ENCODE data around the gene FAH.

FAH gene

GRCh38 chr15:80136854-80137253, 15.9 kb upstream of the FAH start:
- H2BK5ac ChIP-seq (ENCODE audit: low read length) = no peak overlapping the region
- no peaks in the 10 kb centered on the region for H3K79me2 ChIP-seq (ENCODE audit: control insufficient read depth, insufficient read depth, low read length)
- H3K4ac ChIP-seq (ENCODE audit: low read depth, low read length) = no peak overlapping the region
- H3K4me2 ChIP-seq (ENCODE audit: low read length) = no peak overlapping the region
- H3K56ac ChIP-seq (ENCODE audit: low read length) = no peak overlapping the region
- H4K8ac ChIP-seq (ENCODE audit: low read depth, low read length) = no peak overlapping the region
- no peak overlapping the region for H4K5ac ChIP-seq (ENCODE audit: low read length)
- no peak overlapping the region for H2AK5ac ChIP-seq (ENCODE audit: low read length)
- H2BK120ac ChIP-seq (ENCODE audit: low read depth, low read length) = no peak overlapping the region
- H3K27me3 ChIP-seq (ENCODE audit: insufficient read depth, low read length, poor library complexity) = no peaks in the 10 kb centered on the region
- no peak overlapping the region for H3K27ac ChIP-seq (ENCODE audit: low read depth, low read length)
- H3K9ac ChIP-seq (ENCODE audit: low read length) = no peak overlapping the region
- WGBS (ENCODE audit: extremely low coverage, insufficient coverage, low lambda C conversion rate) = no CpG with 5 or more reads among the region's 3 CpGs
- H3K4me3 ChIP-seq (ENCODE audit: low read length) = no peak overlapping the region
- no peak overlapping the region for H3K18ac ChIP-seq (ENCODE audit: low read length)
- no peak overlapping the region for H2BK15ac ChIP-seq (replicated peaks; ENCODE audit: low read depth)
- no peak for DNase-seq
- no peaks in the 10 kb centered on the region for H3K79me1 ChIP-seq (ENCODE audit: low read length)
- no peaks in the 10 kb centered on the region for H3K36me3 ChIP-seq (ENCODE audit: control insufficient read depth, insufficient read depth, low read length)
- H3K4me1 ChIP-seq (ENCODE audit: control insufficient read depth, low read depth, low read length) = no peaks in the 10 kb centered on the region
- H3K23ac ChIP-seq (ENCODE audit: low read length) = no peak overlapping the region

GRCh38 chr15:80138961-80139360, 13.8 kb upstream of the FAH start:
- DNase-seq = no peak
- no peaks in the 10 kb centered on the region for H3K4me1 ChIP-seq (ENCODE audit: control insufficient read depth, low read depth, low read length)
- H3K4ac ChIP-seq (ENCODE audit: low read depth, low read length) = no peak overlapping the region
- no peak overlapping the region for H2AK5ac ChIP-seq (ENCODE audit: low read length)
- WGBS (ENCODE audit: extremely low coverage, insufficient coverage, low lambda C conversion rate) = no CpG with 5 or more reads among the region's 3 CpGs
- no peak overlapping the region for H3K4me3 ChIP-seq (ENCODE audit: low read length)
- no peaks in the 10 kb centered on the region for H3K27me3 ChIP-seq (ENCODE audit: insufficient read depth, low read length, poor library complexity)
- no peak overlapping the region for H4K5ac ChIP-seq (ENCODE audit: low read length)
- H3K79me1 ChIP-seq (ENCODE audit: low read length) = no peaks in the 10 kb centered on the region
- no peak overlapping the region for H2BK120ac ChIP-seq (ENCODE audit: low read depth, low read length)
- no peak overlapping the region for H3K18ac ChIP-seq (ENCODE audit: low read length)
- H3K36me3 ChIP-seq (ENCODE audit: control insufficient read depth, insufficient read depth, low read length) = no peaks in the 10 kb centered on the region
- no peak overlapping the region for H3K9ac ChIP-seq (ENCODE audit: low read length)
- H3K23ac ChIP-seq (ENCODE audit: low read length) = no peak overlapping the region
- no peak overlapping the region for H2BK15ac ChIP-seq (replicated peaks; ENCODE audit: low read depth)
- H3K27ac ChIP-seq (ENCODE audit: low read depth, low read length) = no peak overlapping the region
- no peak overlapping the region for H4K8ac ChIP-seq (ENCODE audit: low read depth, low read length)
- H3K56ac ChIP-seq (ENCODE audit: low read length) = no peak overlapping the region
- no peak overlapping the region for H3K4me2 ChIP-seq (ENCODE audit: low read length)
- no peaks in the 10 kb centered on the region for H3K79me2 ChIP-seq (ENCODE audit: control insufficient read depth, insufficient read depth, low read length)
- H2BK5ac ChIP-seq (ENCODE audit: low read length) = no peak overlapping the region

GRCh38 chr15:80140909-80141308, 11.9 kb upstream of the FAH start:
- no peak overlapping the region for H3K56ac ChIP-seq (ENCODE audit: low read length)
- H3K27me3 ChIP-seq (ENCODE audit: insufficient read depth, low read length, poor library complexity) = no peaks in the 10 kb centered on the region
- no peaks in the 10 kb centered on the region for H3K36me3 ChIP-seq (ENCODE audit: control insufficient read depth, insufficient read depth, low read length)
- H2AK5ac ChIP-seq (ENCODE audit: low read length) = no peak overlapping the region
- H3K9ac ChIP-seq (ENCODE audit: low read length) = no peak overlapping the region
- no peak overlapping the region for H3K4ac ChIP-seq (ENCODE audit: low read depth, low read length)
- H2BK5ac ChIP-seq (ENCODE audit: low read length) = no peak overlapping the region
- H3K27ac ChIP-seq (ENCODE audit: low read depth, low read length) = no peak overlapping the region
- H3K18ac ChIP-seq (ENCODE audit: low read length) = no peak overlapping the region
- DNase-seq = no peak
- H3K23ac ChIP-seq (ENCODE audit: low read length) = no peak overlapping the region
- WGBS (ENCODE audit: extremely low coverage, insufficient coverage, low lambda C conversion rate) = no CpG with 5 or more reads among the region's 4 CpGs
- no peak overlapping the region for H4K8ac ChIP-seq (ENCODE audit: low read depth, low read length)
- no peak overlapping the region for H3K4me2 ChIP-seq (ENCODE audit: low read length)
- H3K4me3 ChIP-seq (ENCODE audit: low read length) = no peak overlapping the region
- H3K79me2 ChIP-seq (ENCODE audit: control insufficient read depth, insufficient read depth, low read length) = no peaks in the 10 kb centered on the region
- no peaks in the 10 kb centered on the region for H3K79me1 ChIP-seq (ENCODE audit: low read length)
- H3K4me1 ChIP-seq (ENCODE audit: control insufficient read depth, low read depth, low read length) = no peaks in the 10 kb centered on the region
- no peak overlapping the region for H2BK120ac ChIP-seq (ENCODE audit: low read depth, low read length)
- no peak overlapping the region for H2BK15ac ChIP-seq (replicated peaks; ENCODE audit: low read depth)
- H4K5ac ChIP-seq (ENCODE audit: low read length) = no peak overlapping the region

- Histone ChIP-seq H3K4me1 (ENCODE audit: control insufficient read depth, low read depth, low read length) (no peaks in the 10 kb centered on the region), H3K18ac (ENCODE audit: low read length) (no peak overlapping the region), H3K56ac (ENCODE audit: low read length) (no peak overlapping the region), H3K4me2 (ENCODE audit: low read length) (no peak overlapping the region), H2AK5ac (ENCODE audit: low read length) (no peak overlapping the region), H3K4me3 (ENCODE audit: low read length) (no peak overlapping the region), H3K23ac (ENCODE audit: low read length) (no peak overlapping the region), H3K79me2 (ENCODE audit: control insufficient read depth, insufficient read depth, low read length) (no peaks in the 10 kb centered on the region), H3K4ac (ENCODE audit: low read depth, low read length) (no peak overlapping the region), H2BK5ac (ENCODE audit: low read length) (no peak overlapping the region), H3K79me1 (ENCODE audit: low read length) (no peaks in the 10 kb centered on the region), H3K9ac (ENCODE audit: low read length) (no peak overlapping the region), H3K27me3 (ENCODE audit: insufficient read depth, low read length, poor library complexity) (no peaks in the 10 kb centered on the region), H4K8ac (ENCODE audit: low read depth, low read length) (no peak overlapping the region), H4K5ac (ENCODE audit: low read length) (no peak overlapping the region), H3K36me3 (ENCODE audit: control insufficient read depth, insufficient read depth, low read length) (no peaks in the 10 kb centered on the region), H3K27ac (ENCODE audit: low read depth, low read length) (no peak overlapping the region), H2BK15ac (replicated peaks; ENCODE audit: low read depth) (no peak overlapping the region), H2BK120ac (ENCODE audit: low read depth, low read length) (no peak overlapping the region)
- WGBS (ENCODE audit: extremely low coverage, insufficient coverage, low lambda C conversion rate) = no CpG with 5 or more reads among the region's 5 CpGs
- DNase-seq = no peak
Measured at GRCh38 chr15:80141916-80142598, 10.7 kb upstream of the FAH start.

GRCh38 chr15:80142646-80143045, 10.2 kb upstream of the FAH start:
- Histone ChIP-seq H2BK120ac (ENCODE audit: low read depth, low read length) (no peak overlapping the region), H3K27me3 (ENCODE audit: insufficient read depth, low read length, poor library complexity) (no peaks in the 10 kb centered on the region), H3K4me3 (ENCODE audit: low read length) (no peak overlapping the region), H3K79me1 (ENCODE audit: low read length) (no peaks in the 10 kb centered on the region), H4K5ac (ENCODE audit: low read length) (no peak overlapping the region), H3K4me2 (ENCODE audit: low read length) (no peak overlapping the region), H2AK5ac (ENCODE audit: low read length) (no peak overlapping the region), H3K23ac (ENCODE audit: low read length) (no peak overlapping the region), H3K56ac (ENCODE audit: low read length) (no peak overlapping the region), H3K36me3 (ENCODE audit: control insufficient read depth, insufficient read depth, low read length) (no peaks in the 10 kb centered on the region), H3K4me1 (ENCODE audit: control insufficient read depth, low read depth, low read length) (no peaks in the 10 kb centered on the region), H4K8ac (ENCODE audit: low read depth, low read length) (no peak overlapping the region), H3K18ac (ENCODE audit: low read length) (no peak overlapping the region), H3K79me2 (ENCODE audit: control insufficient read depth, insufficient read depth, low read length) (no peaks in the 10 kb centered on the region), H3K9ac (ENCODE audit: low read length) (no peak overlapping the region), H2BK15ac (replicated peaks; ENCODE audit: low read depth) (no peak overlapping the region), H2BK5ac (ENCODE audit: low read length) (no peak overlapping the region), H3K27ac (ENCODE audit: low read depth, low read length) (no peak overlapping the region), H3K4ac (ENCODE audit: low read depth, low read length) (no peak overlapping the region)
- DNase-seq = no peak
- no CpG with 5 or more reads among the region's 5 CpGs for whole genome bisulfite sequencing (ENCODE audit: extremely low coverage, insufficient coverage, low lambda C conversion rate)

GRCh38 chr15:80151148-80151547, 1.7 kb upstream of the FAH start:
- Histone ChIP-seq H3K4me1 (ENCODE audit: control insufficient read depth, low read depth, low read length) (no peaks in the 10 kb centered on the region), H3K18ac (ENCODE audit: low read length) (no peak overlapping the region), H3K36me3 (ENCODE audit: control insufficient read depth, insufficient read depth, low read length) (no peaks in the 10 kb centered on the region), H2BK15ac (replicated peaks; ENCODE audit: low read depth) (no peak overlapping the region), H3K9ac (ENCODE audit: low read length) (no peak overlapping the region), H3K79me1 (ENCODE audit: low read length) (no peaks in the 10 kb centered on the region), H2AK5ac (ENCODE audit: low read length) (no peak overlapping the region), H4K5ac (ENCODE audit: low read length) (no peak overlapping the region), H3K56ac (ENCODE audit: low read length) (no peak overlapping the region), H4K8ac (ENCODE audit: low read depth, low read length) (no peak overlapping the region), H3K4ac (ENCODE audit: low read depth, low read length) (no peak overlapping the region), H2BK120ac (ENCODE audit: low read depth, low read length) (no peak overlapping the region), H3K27ac (ENCODE audit: low read depth, low read length) (no peak overlapping the region), H3K23ac (ENCODE audit: low read length) (no peak overlapping the region), H3K79me2 (ENCODE audit: control insufficient read depth, insufficient read depth, low read length) (no peaks in the 10 kb centered on the region), H3K4me2 (ENCODE audit: low read length) (no peak overlapping the region), H2BK5ac (ENCODE audit: low read length) (no peak overlapping the region), H3K4me3 (ENCODE audit: low read length) (no peak overlapping the region), H3K27me3 (ENCODE audit: insufficient read depth, low read length, poor library complexity) (no peaks in the 10 kb centered on the region)
- WGBS (ENCODE audit: extremely low coverage, insufficient coverage, low lambda C conversion rate) = no CpG with 5 or more reads among the region's 6 CpGs
- no peak for DNase-seq

Measured in mesendoderm (in vitro differentiated cells).